Aorta (tissue), 5 donors: ENCODE data around the gene OR6C2. TPM values are rescaled to one million over a fixed set of nuclear protein-coding genes. Genes with fewer than 3 reads are reported as not detected.
"Not testable (repeated sequence)": the region's sequence is repeated elsewhere in the genome, so short reads cannot be mapped to it uniquely, and the experiment has no call there.

Source experiments
- ATAC-seq: fragments of 200-7000 bp; cut with Tn5 transposase; one replicate; pipeline ENCODE4 v1.9.1; 2022; ENCODE audit warnings: moderate library complexity; ENCODE audit not compliant: low FRiP score
- DNase-seq, 2 donors: peaks; one replicate each; pipeline ENCODE4 v3.0.0-alpha.2; 2020
- H3K27ac ChIP-seq, 2 donors: one replicate each; pipeline ENCODE4 v1.5.1; 2013; ENCODE audit warnings: low read length in 2 of 2, mild to moderate bottlenecking in 2 of 2, moderate library complexity in 2 of 2, control low read depth in 1 of 2, inconsistent platforms in 1 of 2, low read depth in 1 of 2
- H3K27me3 ChIP-seq, 2 donors: one replicate each; pipeline ENCODE4 v1.6.1; 2013; ENCODE audit warnings: control low read depth in 1 of 2, low read length in 1 of 2, mild to moderate bottlenecking in 1 of 2, moderate library complexity in 1 of 2; ENCODE audit not compliant: insufficient read depth in 2 of 2, control insufficient read depth in 1 of 2
- H3K36me3 ChIP-seq, 2 donors: one replicate each; pipeline ENCODE4 v1.6.1; 2013; ENCODE audit warnings: control low read depth in 1 of 2, low read length in 1 of 2, mild to moderate bottlenecking in 1 of 2; ENCODE audit not compliant: insufficient read depth in 2 of 2, control insufficient read depth in 1 of 2
- H3K4me1 ChIP-seq, 2 donors: one replicate each; pipeline ENCODE4 v1.6.1; 2013; ENCODE audit warnings: low read length in 2 of 2, control low read depth in 1 of 2, mild to moderate bottlenecking in 1 of 2, moderate library complexity in 1 of 2; ENCODE audit not compliant: insufficient read depth in 2 of 2, control insufficient read depth in 1 of 2
- H3K4me3 ChIP-seq, 2 donors: one replicate each; pipeline ENCODE4 v1.5.1; 2013; ENCODE audit warnings: low read length in 2 of 2, control low read depth in 1 of 2, mild to moderate bottlenecking in 1 of 2
- H3K9me3 ChIP-seq: one replicate; pipeline ENCODE4 v1.6.1; 2013; ENCODE audit warnings: mild to moderate bottlenecking, low read length; ENCODE audit not compliant: control insufficient read depth
- WGBS, 2 donors: extraction: QIAGEN DNeasy Blood & Tissue Kit; methylation state at CpG; one replicate each; pipeline ENCODE4 v1.1.7; 2013; 5-methylcytosine and 5-hydroxymethylcytosine counted together
- intact Hi-C, 2 donors: fragments of 100-400 bp; cut with DNase I; formaldehyde crosslinking; loops; one replicate each; pipeline versions ENCODE4 v1.14.2 to v1.15.0; 2022
- polyA plus RNA-seq, 2 donors: library from polyadenylated mRNA; stranded (reverse); fragments of 200-250 nt; gene quantifications; one replicate each; pipeline ENCODE4 v1.2.3, GENCODE V29; 2013
- total RNA-seq, 2 donors: library from RNA; stranded (reverse); fragmentation: NEBNext Ultra II Directional; extraction: Animal tissue kit (Norgen Biotek cat#: 25700); gene quantifications; one replicate each; pipeline ENCODE4 v1.2.1, GENCODE V29; 2021
- donor health status: healthy with polysubstance abuse.
- donor health status: Bipolar disorder and iron deficiency.
- donor health status: DM: no; HTN: no; CAD: no.
- donor health status: DM: no; HTN: no; CAD: no.
- donor health status: DM: yes; HTN: yes; CAD: no.

Gene OR6C2
- total and polyA plus RNA-seq, 4 donors = not detected

- Histone ChIP-seq H3K4me1 (no peaks in the 10 kb centered on the region), H3K4me3 (no peak overlapping the region), H3K27me3 (no peaks in the 10 kb centered on the region), H3K36me3 (no peaks in the 10 kb centered on the region), H3K9me3 (peaks cover 3% of the 10 kb centered on the region), H3K27ac (no peak overlapping the region)
- no peak for ATAC-seq
- WGBS, 2 donors = 51 to 88% methylated on average over 1 of the region's 1 CpG
- intact Hi-C loops = no loop called here
- no peak for DNase-seq
Observed at GRCh38 chr12:55416961-55417360, 26.9 kb upstream of the OR6C2 start.

GRCh38 chr12:55420307-55420962 lies 23.4 kb upstream of the OR6C2 start:
- Histone ChIP-seq H3K36me3 (no peaks in the 10 kb centered on the region), H3K4me1 (no peaks in the 10 kb centered on the region), H3K27ac (no peak overlapping the region), H3K4me3 (no peak overlapping the region), H3K27me3 (no peaks in the 10 kb centered on the region), H3K9me3 (peaks cover 3% of the 10 kb centered on the region)
- 78 to 81% methylated on average over 2 of the region's 2 CpGs for WGBS, 2 donors
- intact Hi-C loops = no loop called here
- ATAC-seq = no peak
- DNase-seq = no peak

DNA sequence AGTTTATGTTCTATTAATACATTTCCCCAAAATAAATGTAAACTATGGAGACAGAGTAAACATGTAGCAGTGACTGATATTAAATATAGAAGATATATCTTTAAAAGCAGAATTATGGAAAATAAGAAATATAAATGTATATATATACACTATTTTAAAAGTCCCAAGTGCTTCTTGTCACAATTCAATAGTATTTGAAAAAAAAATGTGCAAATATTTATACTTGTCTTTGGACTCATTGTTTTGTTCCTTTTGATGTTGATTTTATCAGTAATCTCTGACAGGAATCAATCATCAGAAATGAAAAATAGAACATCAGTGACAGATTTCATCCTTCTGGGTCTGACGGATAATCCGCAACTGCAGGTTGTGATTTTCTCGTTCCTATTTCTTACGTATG lies 17.9 kb upstream of the OR6C2 start, which contains the start of gene OR6C76:
Gene OR6C76, plus strand, starts transcription at position 301 of the 400 bp plus-strand sequence. Its CDS starts 0 bp downstream, at position 301.
- DNase-seq (no peak), ATAC-seq (no peak)
- Histone ChIP-seq H3K4me3 (no peak within 1 kb of the TSS), H3K4me1 (no peaks in the 10 kb centered on the region), H3K36me3 (no peaks in the 10 kb centered on the region), H3K27ac (no peak within 1 kb of the TSS), H3K9me3 (no peaks in the 10 kb centered on the region), H3K27me3 (no peaks in the 10 kb centered on the region)
- 83 to 86% methylated on average over 4 of the region's 4 CpGs for WGBS, 2 donors
- intact Hi-C loops = no loop called here

GRCh38 chr12:55428331-55429243 lies 15.3 kb upstream of the OR6C2 start:
- no peak overlapping the region for H3K4me3 ChIP-seq
- ATAC-seq (no peak), DNase-seq (no peak)
- no peak overlapping the region for H3K27ac ChIP-seq
- no peaks in the 10 kb centered on the region for H3K9me3 ChIP-seq
- intact Hi-C loops = no loop called here
- 12 to 24% methylated on average over 1 of the region's 1 CpG for WGBS, 2 donors
- H3K4me1 ChIP-seq = no peaks in the 10 kb centered on the region
- H3K36me3 ChIP-seq = no peaks in the 10 kb centered on the region
- H3K27me3 ChIP-seq = no peaks in the 10 kb centered on the region

- 69 to 78% methylated on average over 5 of the region's 5 CpGs for WGBS, 2 donors
- H3K36me3 ChIP-seq, H3K27me3 ChIP-seq, intact Hi-C loops, H3K4me1 ChIP-seq, DNase-seq, H3K9me3 ChIP-seq, ATAC-seq, H3K4me3 ChIP-seq, H3K27ac ChIP-seq: not testable (repeated sequence)
Observed at GRCh38 chr12:55441233-55441632, 2.6 kb upstream of the OR6C2 start.

GRCh38 chr12:55445357-55445756 lies 1.5 kb downstream of the OR6C2 start:
- ATAC-seq (no peak), DNase-seq (no peak)
- Histone ChIP-seq H3K27me3 (no peaks in the 10 kb centered on the region), H3K9me3 (no peaks in the 10 kb centered on the region), H3K36me3 (no peaks in the 10 kb centered on the region), H3K4me3 (no peak overlapping the region), H3K27ac (no peak overlapping the region), H3K4me1 (no peaks in the 10 kb centered on the region)
- WGBS, 2 donors = 90 to 93% methylated on average over 1 of the region's 1 CpG
- intact Hi-C loops = no loop called here

DNA sequence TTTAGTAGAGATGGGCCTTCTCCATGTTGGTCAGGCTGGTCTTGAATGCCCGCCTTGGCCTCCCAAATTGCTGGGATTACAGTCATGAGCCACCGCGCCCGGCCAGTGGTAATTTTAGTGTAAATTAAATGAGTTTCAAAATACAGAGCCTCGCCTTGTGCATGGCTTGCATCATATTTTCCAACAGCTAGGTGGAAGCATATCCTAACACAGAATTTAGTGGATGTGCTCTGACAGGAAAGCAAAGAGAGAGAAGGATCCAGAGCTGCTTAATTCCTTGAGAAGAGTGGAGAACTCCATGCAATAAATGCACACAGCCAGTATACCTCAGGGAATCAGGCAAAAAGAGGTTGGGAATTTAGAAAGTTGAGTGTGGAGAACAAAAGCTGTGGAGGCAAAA lies 2.5 kb downstream of the OR6C2 start:
- DNase-seq (no peak), ATAC-seq (no peak)
- H3K36me3 ChIP-seq = no peaks in the 10 kb centered on the region
- H3K9me3 ChIP-seq = no peaks in the 10 kb centered on the region
- H3K4me1 ChIP-seq = no peaks in the 10 kb centered on the region
- whole genome bisulfite sequencing, 2 donors = 79 to 80% methylated on average over 5 of the region's 5 CpGs
- no peaks in the 10 kb centered on the region for H3K27me3 ChIP-seq
- intact Hi-C loops = no loop called here
- no peak overlapping the region for H3K4me3 ChIP-seq
- no peak overlapping the region for H3K27ac ChIP-seq

DNA sequence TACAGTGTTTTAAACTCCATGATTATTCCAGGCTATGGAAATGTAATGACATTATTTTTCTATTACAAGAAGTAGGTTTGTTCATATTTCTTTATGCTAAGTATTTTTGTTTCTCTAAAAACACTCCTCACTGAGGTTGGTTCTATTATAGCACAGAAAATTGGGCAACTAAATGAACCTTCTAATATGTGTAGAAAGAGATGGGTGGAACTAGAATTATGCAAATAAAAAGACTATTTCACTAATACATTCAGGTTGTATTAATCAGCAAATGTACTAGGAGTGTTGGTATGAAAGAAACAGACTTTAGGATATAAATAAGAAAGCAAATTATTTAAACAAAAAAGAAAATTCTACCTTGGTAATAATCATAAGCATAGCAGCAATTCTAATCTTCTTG lies 4.9 kb downstream of the OR6C2 start:
- no peaks in the 10 kb centered on the region for H3K4me1 ChIP-seq
- H3K36me3 ChIP-seq = no peaks in the 10 kb centered on the region
- ATAC-seq = no peak
- intact Hi-C loops = no loop called here
- no peak for DNase-seq
- no peaks in the 10 kb centered on the region for H3K9me3 ChIP-seq
- no peaks in the 10 kb centered on the region for H3K27me3 ChIP-seq
- H3K27ac ChIP-seq = no peak overlapping the region
- H3K4me3 ChIP-seq = no peak overlapping the region

DNA sequence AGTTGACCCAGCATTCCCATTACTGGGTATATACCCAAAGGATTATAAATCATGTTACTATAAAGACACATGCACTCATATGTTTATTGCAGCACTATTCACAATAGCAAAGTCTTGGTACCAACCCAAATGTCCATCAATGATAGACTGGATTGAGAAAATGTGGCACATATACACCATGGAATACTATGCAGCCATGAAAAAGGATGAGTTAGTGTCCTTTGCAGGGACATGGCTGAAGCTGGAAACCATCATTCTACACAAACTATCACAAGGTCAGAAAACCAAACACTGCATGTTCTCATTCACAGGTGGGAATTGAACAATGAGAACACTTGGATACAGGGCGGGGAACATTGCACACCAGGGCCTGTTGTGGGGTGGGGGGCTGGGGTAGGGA lies 21.1 kb downstream of the OR6C2 start:
- H3K4me1 ChIP-seq, H3K36me3 ChIP-seq, DNase-seq, H3K9me3 ChIP-seq, H3K4me3 ChIP-seq, ATAC-seq, H3K27ac ChIP-seq, H3K27me3 ChIP-seq, intact Hi-C loops: not testable (repeated sequence)
- WGBS, 2 donors = 92 to 100% methylated on average over 1 of the region's 1 CpG
